ENCODE results near the gene TDRD6.

Gene TDRD6

GRCh38 chr6:46748940-46749503, 61.3 kb downstream of the TDRD6 start:
- no peaks in the 10 kb centered on the region for H3K9me3 ChIP-seq (ENCODE audit: insufficient read depth, low read depth, low read length)
- no peak overlapping the region for H3K9ac ChIP-seq (ENCODE audit: low read depth, low read length)
- peaks cover 5% of the 10 kb centered on the region; the same call in 1 of the 2 replicates for H3K4me1 ChIP-seq (ENCODE audit: insufficient read depth, low read length)
- H3K36me3 ChIP-seq (ENCODE audit: insufficient read depth, low read depth, low read length), result no peaks in the 10 kb centered on the region
- H3K27me3 ChIP-seq (ENCODE audit: insufficient read depth, low read length), result no peaks in the 10 kb centered on the region
- no peak overlapping the region for H3K27ac ChIP-seq (ENCODE audit: low read length)
- H3K4me3 ChIP-seq (ENCODE audit: low read length), result peak overlapping the region; percentile 20; the same call in 1 of the 2 replicates

- peaks cover 5% of the 10 kb centered on the region; the same call in 1 of the 2 replicates for H3K4me1 ChIP-seq (ENCODE audit: insufficient read depth, low read length)
- peak overlapping the region; percentile 7; the same call in 1 of the 2 replicates for H3K4me3 ChIP-seq (ENCODE audit: low read length)
- H3K27me3 ChIP-seq (ENCODE audit: insufficient read depth, low read length), result no peaks in the 10 kb centered on the region
- H3K9me3 ChIP-seq (ENCODE audit: insufficient read depth, low read depth, low read length), result no peaks in the 10 kb centered on the region
- H3K36me3 ChIP-seq (ENCODE audit: insufficient read depth, low read depth, low read length), result no peaks in the 10 kb centered on the region
- H3K27ac ChIP-seq (ENCODE audit: low read length), result no peak overlapping the region
- no peak overlapping the region; the same call in 1 of the 2 replicates for H3K9ac ChIP-seq (ENCODE audit: low read depth, low read length)
These were observed 62.0 kb downstream of the TDRD6 start for GRCh38 chr6:46749731-46750130.

- no peaks in the 10 kb centered on the region for H3K9me3 ChIP-seq (ENCODE audit: insufficient read depth, low read depth, low read length)
- H3K36me3 ChIP-seq (ENCODE audit: insufficient read depth, low read depth, low read length), result no peaks in the 10 kb centered on the region
- H3K4me3 ChIP-seq (ENCODE audit: low read length), result no peak overlapping the region
- H3K27me3 ChIP-seq (ENCODE audit: insufficient read depth, low read length), result no peaks in the 10 kb centered on the region
- no peak overlapping the region for H3K27ac ChIP-seq (ENCODE audit: low read length)
- peaks cover 8% of the 10 kb centered on the region; the same call in 1 of the 2 replicates for H3K4me1 ChIP-seq (ENCODE audit: insufficient read depth, low read length)
- H3K9ac ChIP-seq (ENCODE audit: low read depth, low read length), result no peak overlapping the region
These were observed 64.0 kb downstream of the TDRD6 start for GRCh38 chr6:46751658-46752057.

Measured in iPS-20b (cell line).